Loucy (cell line): ENCODE results near the gene PLPP1.

Experiments used
- H2AFZ ChIP-seq: fragments of 200-600 bp; sonication (generic); 2 replicates; pipeline ENCODE4 v1.6.0; 2016; ENCODE audit warnings: antibody characterized with exemption, mild to moderate bottlenecking, low read length, moderate library complexity
- H3F3A ChIP-seq: fragments of 200-600 bp; 2 replicates; pipeline ENCODE4 v1.6.0; 2016; ENCODE audit warnings: antibody characterized with exemption, low read depth, mild to moderate bottlenecking
- H3K27me3 ChIP-seq: fragments of 200-600 bp; sonication (generic); 2 replicates; pipeline ENCODE4 v1.6.1; 2014; ENCODE audit warnings: low read length, mild to moderate bottlenecking; ENCODE audit not compliant: insufficient read depth, poor library complexity, severe bottlenecking
- H3K36me3 ChIP-seq: fragments of 200-600 bp; sonication (generic); 2 replicates; pipeline ENCODE4 v1.6.1; 2016; ENCODE audit warnings: low read length; ENCODE audit not compliant: insufficient read depth
- H3K4me1 ChIP-seq: fragments of 200-600 bp; sonication (generic); 2 replicates; pipeline ENCODE4 v1.5.1; 2014; ENCODE audit warnings: low read length, mild to moderate bottlenecking; ENCODE audit not compliant: insufficient read depth, poor library complexity, severe bottlenecking
- H3K4me2 ChIP-seq: fragments of 200-600 bp; sonication (generic); 2 replicates; pipeline ENCODE4 v1.6.0; 2014; ENCODE audit warnings: antibody characterized with exemption, low read length, low read depth, mild to moderate bottlenecking; ENCODE audit not compliant: poor library complexity, severe bottlenecking
- H3K4me3 ChIP-seq: fragments of 200-600 bp; sonication (generic); 2 replicates; pipeline ENCODE4 v1.5.1; 2014; ENCODE audit warnings: low read length, mild to moderate bottlenecking, mixed read lengths; ENCODE audit not compliant: poor library complexity, severe bottlenecking
- H3K79me2 ChIP-seq: fragments of 200-600 bp; sonication (generic); 2 replicates; pipeline ENCODE4 v1.6.1; 2014; ENCODE audit warnings: low read length; ENCODE audit not compliant: insufficient read depth
- H3K9ac ChIP-seq: fragments of 200-600 bp; sonication (generic); 2 replicates; pipeline ENCODE4 v1.6.0; 2014; ENCODE audit warnings: mild to moderate bottlenecking, low read depth, low read length, moderate library complexity; ENCODE audit not compliant: poor library complexity, severe bottlenecking
- H3K9me2 ChIP-seq: fragments of 200-600 bp; sonication (generic); replicated peaks from 2 replicates; pipeline ENCODE4 v1.6.1; 2016; ENCODE audit warnings: low read depth, low read length, mixed read lengths
- H3K9me3 ChIP-seq: fragments of 200-600 bp; sonication (generic); 2 replicates; pipeline ENCODE4 v1.6.1; 2014; ENCODE audit warnings: mild to moderate bottlenecking, antibody characterized with exemption, low read length, low read depth; ENCODE audit not compliant: insufficient read depth
- H4K20me1 ChIP-seq: fragments of 200-600 bp; sonication (generic); 2 replicates; pipeline ENCODE4 v1.6.0; 2014; ENCODE audit warnings: antibody characterized with exemption, low read length, mild to moderate bottlenecking; ENCODE audit not compliant: insufficient read depth, poor library complexity, severe bottlenecking
- EZH2phosphoT487 ChIP-seq: fragments of 200-600 bp; IDR thresholded peaks from 2 replicates; pipeline ENCODE4 v1.6.1; 2018; ENCODE audit warnings: antibody characterized with exemption, mild to moderate bottlenecking, moderate library complexity, borderline replicate concordance
- TF ChIP-seq, protein P1 (sequence below): fragments of 200-600 bp; sonication (generic); conservative IDR thresholded peaks from 2 replicates; pipeline ENCODE4 v1.5.1; 2014; ENCODE audit warnings: mild to moderate bottlenecking, antibody characterized with exemption, low read length

The PLPP1 gene

DNA sequence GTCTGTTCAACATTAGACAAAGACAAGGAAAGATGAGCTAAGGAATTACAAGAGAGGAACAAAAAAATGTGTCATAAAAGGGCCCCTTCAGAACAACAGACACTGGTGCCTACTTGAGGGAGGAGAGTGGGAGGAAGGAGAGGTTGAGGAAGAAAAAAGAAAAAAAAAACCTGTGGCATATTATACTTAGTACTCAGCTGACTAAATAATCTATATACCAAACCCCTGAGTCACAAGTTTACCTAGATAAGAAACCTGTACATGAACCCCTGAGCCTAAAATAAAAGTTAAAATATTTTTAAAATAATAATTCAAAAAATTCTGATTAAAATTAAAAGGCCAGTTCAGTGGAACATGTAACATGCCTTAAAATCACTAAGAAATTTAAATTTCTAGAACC lies 119.7 kb downstream of the PLPP1 start:
- Histone ChIP-seq H3F3A (no peaks in the 10 kb centered on the region), H2AFZ (no peak overlapping the region), H3K9me2 (no peaks in the 10 kb centered on the region), H3K79me2 (no peaks in the 10 kb centered on the region), H3K4me3 (no peak overlapping the region), H3K4me1 (peaks cover 2% of the 10 kb centered on the region), H3K27me3 (no peaks in the 10 kb centered on the region), H3K9ac (no peak overlapping the region), H3K9me3 (no peaks in the 10 kb centered on the region), H4K20me1 (no peaks in the 10 kb centered on the region), H3K36me3 (peaks cover 72% of the 10 kb centered on the region), H3K4me2 (no peak overlapping the region)
- TF ChIP-seq EZH2phosphoT487, result no peak
- TF ChIP-seq, protein P1, sequence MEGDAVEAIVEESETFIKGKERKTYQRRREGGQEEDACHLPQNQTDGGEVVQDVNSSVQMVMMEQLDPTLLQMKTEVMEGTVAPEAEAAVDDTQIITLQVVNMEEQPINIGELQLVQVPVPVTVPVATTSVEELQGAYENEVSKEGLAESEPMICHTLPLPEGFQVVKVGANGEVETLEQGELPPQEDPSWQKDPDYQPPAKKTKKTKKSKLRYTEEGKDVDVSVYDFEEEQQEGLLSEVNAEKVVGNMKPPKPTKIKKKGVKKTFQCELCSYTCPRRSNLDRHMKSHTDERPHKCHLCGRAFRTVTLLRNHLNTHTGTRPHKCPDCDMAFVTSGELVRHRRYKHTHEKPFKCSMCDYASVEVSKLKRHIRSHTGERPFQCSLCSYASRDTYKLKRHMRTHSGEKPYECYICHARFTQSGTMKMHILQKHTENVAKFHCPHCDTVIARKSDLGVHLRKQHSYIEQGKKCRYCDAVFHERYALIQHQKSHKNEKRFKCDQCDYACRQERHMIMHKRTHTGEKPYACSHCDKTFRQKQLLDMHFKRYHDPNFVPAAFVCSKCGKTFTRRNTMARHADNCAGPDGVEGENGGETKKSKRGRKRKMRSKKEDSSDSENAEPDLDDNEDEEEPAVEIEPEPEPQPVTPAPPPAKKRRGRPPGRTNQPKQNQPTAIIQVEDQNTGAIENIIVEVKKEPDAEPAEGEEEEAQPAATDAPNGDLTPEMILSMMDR, result no peak

DNA sequence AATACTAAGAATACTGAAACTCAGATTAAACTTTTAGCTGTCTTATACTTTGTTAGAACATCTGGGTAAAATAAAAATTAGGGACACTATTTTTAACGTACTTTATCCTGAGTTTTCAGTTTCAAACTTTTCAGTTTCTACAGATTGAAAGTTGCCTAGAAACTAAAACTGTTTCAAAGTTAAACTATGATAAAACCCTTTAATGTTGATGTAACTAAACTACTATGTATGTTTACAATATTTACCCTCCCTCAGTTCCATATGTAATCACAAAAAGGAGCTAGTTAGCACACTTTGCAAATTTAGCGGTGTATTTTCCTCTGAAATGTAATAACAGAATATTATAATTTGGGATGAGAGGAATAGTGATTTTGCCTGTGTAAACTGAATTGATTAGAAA lies 121.1 kb downstream of the PLPP1 start:
- no peaks in the 10 kb centered on the region for H3K9me2 ChIP-seq
- H4K20me1 ChIP-seq, result no peaks in the 10 kb centered on the region
- H3K27me3 ChIP-seq, result no peaks in the 10 kb centered on the region
- no peak overlapping the region for H3K4me2 ChIP-seq
- no peak overlapping the region for H3K4me3 ChIP-seq
- no peak overlapping the region for H2AFZ ChIP-seq
- H3K36me3 ChIP-seq, result peaks cover 62% of the 10 kb centered on the region
- H3K4me1 ChIP-seq, result no peaks in the 10 kb centered on the region
- no peaks in the 10 kb centered on the region for H3F3A ChIP-seq
- TF ChIP-seq, protein P1, result no peak
- no peak for TF ChIP-seq EZH2phosphoT487
- H3K79me2 ChIP-seq, result no peaks in the 10 kb centered on the region
- no peaks in the 10 kb centered on the region for H3K9me3 ChIP-seq
- no peak overlapping the region for H3K9ac ChIP-seq

DNA sequence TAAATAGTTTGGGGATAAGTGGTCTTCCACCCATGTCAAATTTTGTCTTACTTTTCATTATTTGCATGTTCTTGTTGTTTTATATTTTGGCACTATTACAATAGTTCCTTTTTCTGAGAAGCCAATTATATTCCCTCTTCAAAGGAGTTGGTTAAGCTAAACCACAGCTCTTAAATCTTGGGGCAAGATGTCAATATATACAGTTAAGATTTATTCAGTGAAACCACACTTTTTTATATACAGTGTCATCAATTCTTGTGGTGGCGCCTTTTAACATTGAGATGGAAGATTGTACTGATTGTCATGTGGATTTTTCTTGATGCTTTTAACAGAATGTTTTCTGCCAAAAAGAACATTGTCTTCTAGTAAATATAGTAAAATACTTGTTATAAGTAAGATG lies 122.9 kb downstream of the PLPP1 start:
- Histone ChIP-seq H3K9me3 (no peaks in the 10 kb centered on the region), H3K79me2 (no peaks in the 10 kb centered on the region), H3K9me2 (no peaks in the 10 kb centered on the region), H3K27me3 (no peaks in the 10 kb centered on the region), H4K20me1 (no peaks in the 10 kb centered on the region), H3F3A (no peaks in the 10 kb centered on the region), H2AFZ (no peak overlapping the region), H3K36me3 (peaks cover 57% of the 10 kb centered on the region), H3K4me2 (no peak overlapping the region), H3K9ac (no peak overlapping the region), H3K4me1 (no peaks in the 10 kb centered on the region), H3K4me3 (no peak overlapping the region)
- no peak for TF ChIP-seq EZH2phosphoT487
- TF ChIP-seq, protein P1, result no peak
